ENCODE data around the gene TLN1. TPM values are rescaled to one million over a fixed set of nuclear protein-coding genes. Genes with fewer than 3 reads are reported as not detected.

TLN1 gene
- total and polyA plus RNA-seq, 7 donors = 45.0 to 609 (median 354) TPM

GRCh38 chr9:35774907-35775635 is 43.1 kb upstream of the TLN1 start:
- intact Hi-C loops (cut with DNase I) = no loop called here
- H3K4me3 ChIP-seq = no peak overlapping the region
- no peaks in the 10 kb centered on the region for H3K36me3 ChIP-seq
- DNase-seq = peak; percentile 72
- H3K27ac ChIP-seq = no peak overlapping the region
- WGBS, 2 donors = 66 to 80% methylated on average over 7 of the region's 7 CpGs
- H3K4me1 ChIP-seq = peaks cover 0 to 20% (median 15%) of the 10 kb centered on the region in 4 donors
- H3K27me3 ChIP-seq = no peaks in the 10 kb centered on the region
- TF ChIP-seq, protein P1, sequence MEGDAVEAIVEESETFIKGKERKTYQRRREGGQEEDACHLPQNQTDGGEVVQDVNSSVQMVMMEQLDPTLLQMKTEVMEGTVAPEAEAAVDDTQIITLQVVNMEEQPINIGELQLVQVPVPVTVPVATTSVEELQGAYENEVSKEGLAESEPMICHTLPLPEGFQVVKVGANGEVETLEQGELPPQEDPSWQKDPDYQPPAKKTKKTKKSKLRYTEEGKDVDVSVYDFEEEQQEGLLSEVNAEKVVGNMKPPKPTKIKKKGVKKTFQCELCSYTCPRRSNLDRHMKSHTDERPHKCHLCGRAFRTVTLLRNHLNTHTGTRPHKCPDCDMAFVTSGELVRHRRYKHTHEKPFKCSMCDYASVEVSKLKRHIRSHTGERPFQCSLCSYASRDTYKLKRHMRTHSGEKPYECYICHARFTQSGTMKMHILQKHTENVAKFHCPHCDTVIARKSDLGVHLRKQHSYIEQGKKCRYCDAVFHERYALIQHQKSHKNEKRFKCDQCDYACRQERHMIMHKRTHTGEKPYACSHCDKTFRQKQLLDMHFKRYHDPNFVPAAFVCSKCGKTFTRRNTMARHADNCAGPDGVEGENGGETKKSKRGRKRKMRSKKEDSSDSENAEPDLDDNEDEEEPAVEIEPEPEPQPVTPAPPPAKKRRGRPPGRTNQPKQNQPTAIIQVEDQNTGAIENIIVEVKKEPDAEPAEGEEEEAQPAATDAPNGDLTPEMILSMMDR (IDR thresholded peaks at IDR 0.05) = no peak
- no peak for TF ChIP-seq EP300 (IDR thresholded peaks at IDR 0.05)
- no peak for TF ChIP-seq POLR2AphosphoS5 (IDR thresholded peaks at IDR 0.05)
- H3K9me3 ChIP-seq = no peaks in the 10 kb centered on the region

GRCh38 chr9:35771943-35772342 is 39.9 kb upstream of the TLN1 start:
- no peaks in the 10 kb centered on the region for H3K36me3 ChIP-seq
- intact Hi-C loops (cut with DNase I) = no loop called here
- no peaks in the 10 kb centered on the region for H3K27me3 ChIP-seq
- H3K4me3 ChIP-seq = no peak overlapping the region
- WGBS, 2 donors = 24 to 72% methylated on average over 3 of the region's 3 CpGs
- no peak for DNase-seq
- no peaks in the 10 kb centered on the region for H3K9me3 ChIP-seq
- H3K4me1 ChIP-seq = peaks cover 0 to 20% (median 15%) of the 10 kb centered on the region in 4 donors
- TF ChIP-seq, protein P1 (IDR thresholded peaks at IDR 0.05) = no peak
- TF ChIP-seq POLR2AphosphoS5 (IDR thresholded peaks at IDR 0.05) = no peak
- peak overlapping the region in 1 of 4 donors; percentile 57 for H3K27ac ChIP-seq

GRCh38 chr9:35771534-35771933 is 39.5 kb upstream of the TLN1 start:
- Histone ChIP-seq H3K4me3 (no peak overlapping the region), H3K4me1 (peaks cover 0 to 20% (median 15%) of the 10 kb centered on the region in 4 donors), H3K27ac (peak overlapping the region; percentile 36 to 59 (median 56)), H3K9me3 (no peaks in the 10 kb centered on the region), H3K27me3 (no peaks in the 10 kb centered on the region), H3K36me3 (no peaks in the 10 kb centered on the region)
- WGBS, 2 donors = 4 to 60% methylated on average over 1 of the region's 1 CpG
- no peak for TF ChIP-seq POLR2A (IDR thresholded peaks at IDR 0.05)
- TF ChIP-seq, protein P1 (IDR thresholded peaks at IDR 0.05) = no peak
- TF ChIP-seq POLR2AphosphoS5 (IDR thresholded peaks at IDR 0.05) = no peak
- no peak for TF ChIP-seq EP300 (IDR thresholded peaks at IDR 0.05)
- no peak for DNase-seq
- intact Hi-C loops (cut with DNase I) = no loop called here

DNA sequence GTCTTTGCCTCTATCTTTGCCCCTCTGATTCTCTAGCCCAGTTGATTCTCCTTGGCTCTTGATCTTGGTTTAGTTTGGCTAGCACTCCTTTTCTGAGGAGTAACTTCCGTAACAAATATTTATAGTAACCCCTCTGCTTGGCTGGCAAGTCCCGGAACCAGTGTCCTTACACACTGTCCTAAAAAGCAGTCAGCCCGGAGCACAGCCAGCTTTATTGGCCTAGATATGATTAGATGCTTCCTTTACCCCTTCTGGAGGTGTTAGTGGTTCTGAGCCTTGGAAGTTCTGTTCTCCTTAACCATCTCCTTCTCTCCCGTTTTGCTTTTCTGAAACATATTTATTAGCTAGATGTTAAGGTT is 39.1 kb upstream of the TLN1 start:
- H3K4me3 ChIP-seq = no peak overlapping the region
- 5 to 39% methylated on average over 4 of the region's 4 CpGs for WGBS, 2 donors
- peak; percentile 81 for DNase-seq
- peaks cover 0 to 20% (median 15%) of the 10 kb centered on the region in 4 donors for H3K4me1 ChIP-seq
- peak overlapping the region; percentile 36 to 59 (median 56) for H3K27ac ChIP-seq
- TF ChIP-seq POLR2A (IDR thresholded peaks at IDR 0.05) (no peak), POLR2AphosphoS5 (IDR thresholded peaks at IDR 0.05) (peak in 1 of 4 donors; percentile 26)
- intact Hi-C loops (cut with DNase I) = no loop called here
- no peaks in the 10 kb centered on the region for H3K9me3 ChIP-seq
- H3K27me3 ChIP-seq = no peaks in the 10 kb centered on the region
- H3K36me3 ChIP-seq = no peaks in the 10 kb centered on the region

DNA sequence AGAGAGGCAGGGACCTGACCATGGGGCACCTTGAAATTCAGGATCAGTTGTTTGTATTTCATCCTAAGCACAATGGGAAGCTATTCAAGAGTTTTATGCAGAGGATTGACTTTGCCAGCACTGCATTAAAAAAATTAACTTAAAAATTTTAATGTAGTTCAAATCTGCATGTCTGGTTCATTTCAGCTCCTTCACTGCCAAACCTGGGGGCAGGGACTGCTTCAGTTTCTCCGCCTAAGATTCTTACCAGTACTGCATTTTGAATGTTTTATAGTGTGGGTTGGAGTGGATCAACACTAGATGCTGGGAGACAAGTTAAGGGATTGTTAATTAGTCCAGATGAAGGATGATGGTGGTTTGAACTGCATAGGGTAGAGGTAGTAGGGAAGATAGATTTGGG is 37.8 kb upstream of the TLN1 start:
- H3K4me1 ChIP-seq = peaks cover 0 to 20% (median 15%) of the 10 kb centered on the region in 4 donors
- H3K27me3 ChIP-seq = no peaks in the 10 kb centered on the region
- DNase-seq = no peak
- H3K36me3 ChIP-seq = no peaks in the 10 kb centered on the region
- 91 to 93% methylated on average over 1 of the region's 1 CpG for whole genome bisulfite sequencing, 2 donors
- intact Hi-C loops (cut with DNase I) = no loop called here
- no peak for TF ChIP-seq EP300 (IDR thresholded peaks at IDR 0.05)
- no peak for TF ChIP-seq POLR2A (IDR thresholded peaks at IDR 0.05)
- TF ChIP-seq, protein P1 (IDR thresholded peaks at IDR 0.05) = no peak
- TF ChIP-seq POLR2AphosphoS5 (IDR thresholded peaks at IDR 0.05) = no peak
- H3K27ac ChIP-seq = no peak overlapping the region
- no peak overlapping the region for H3K4me3 ChIP-seq
- no peaks in the 10 kb centered on the region for H3K9me3 ChIP-seq
